Upper lobe of right lung (tissue), 1 donor: Measurements from ENCODE around the gene OR9Q1. TPM values are rescaled to one million over a fixed set of nuclear protein-coding genes. Genes with fewer than 3 reads are reported as not detected.
A peak's percentile ranks its signal among the peaks of the same experiment; 100 is the strongest.

Experiments
- ATAC-seq: fragments of 200-7000 bp; cut with Tn5 transposase; one replicate; pipeline ENCODE4 v1.9.1; 2020; ENCODE audit warnings: mild to moderate bottlenecking, moderate library complexity
- DNase-seq: peaks from one replicate; pipeline ENCODE4 v3.0.0-alpha.2; 2020
- H3K27ac ChIP-seq: fragments of 200-600 bp; one replicate; pipeline ENCODE4 v1.8.0; 2022
- H3K27me3 ChIP-seq: fragments of 200-600 bp; one replicate; pipeline ENCODE4 v1.8.0; 2022; ENCODE audit warnings: mild to moderate bottlenecking
- H3K36me3 ChIP-seq: fragments of 200-600 bp; one replicate; pipeline ENCODE4 v1.8.0; 2022
- H3K4me1 ChIP-seq: fragments of 200-600 bp; one replicate; pipeline ENCODE4 v1.8.0; 2022
- H3K4me3 ChIP-seq: fragments of 200-600 bp; one replicate; pipeline ENCODE4 v1.8.0; 2022; ENCODE audit warnings: mild to moderate bottlenecking
- H3K9me3 ChIP-seq: fragments of 200-600 bp; one replicate; pipeline ENCODE4 v1.8.0; 2022
- intact Hi-C: fragments of 100-400 bp; cut with DNase I; formaldehyde crosslinking; loops from one replicate; pipeline ENCODE4 v1.11.0; 2022
- total RNA-seq: library from RNA; stranded (reverse); fragmentation: NEBNext Ultra II Directional; extraction: Animal tissue kit (Norgen Biotek cat#: 25700); gene quantifications from one replicate; pipeline ENCODE4 v1.2.1, GENCODE V29; 2021
- TF ChIP-seq, protein P1 (sequence below): fragments of 200-600 bp; IDR thresholded peaks from one replicate; pipeline ENCODE4 v1.8.0; 2022; ENCODE audit warnings: antibody characterized with exemption
- donor health status: DM: no; HTN: yes; CAD: no; lungs with severe emphysema.

Gene OR9Q1
- total RNA-seq, 1 donor from 2014 or later = not detected

DNA sequence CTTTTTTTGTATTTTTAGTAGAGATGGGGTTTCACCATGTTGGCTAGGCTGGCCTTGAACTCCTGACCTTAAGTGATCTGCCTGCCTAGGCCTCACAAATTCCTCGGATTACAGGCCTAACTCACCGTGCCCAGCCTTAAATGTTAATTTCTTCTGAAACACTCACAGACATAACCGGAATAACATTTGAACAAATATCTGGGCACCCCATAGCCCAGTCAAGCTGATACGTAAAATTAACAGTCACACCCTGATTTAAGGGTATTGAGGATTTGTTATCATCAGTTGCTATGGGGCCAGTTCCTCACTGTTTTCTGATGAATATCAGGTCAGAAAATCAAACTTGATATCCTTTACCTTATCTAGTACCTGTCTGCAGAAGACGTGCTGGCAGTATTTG is 23.0 kb upstream of the OR9Q1 start:
- intact Hi-C loops = no loop called here
- TF ChIP-seq, protein P1, sequence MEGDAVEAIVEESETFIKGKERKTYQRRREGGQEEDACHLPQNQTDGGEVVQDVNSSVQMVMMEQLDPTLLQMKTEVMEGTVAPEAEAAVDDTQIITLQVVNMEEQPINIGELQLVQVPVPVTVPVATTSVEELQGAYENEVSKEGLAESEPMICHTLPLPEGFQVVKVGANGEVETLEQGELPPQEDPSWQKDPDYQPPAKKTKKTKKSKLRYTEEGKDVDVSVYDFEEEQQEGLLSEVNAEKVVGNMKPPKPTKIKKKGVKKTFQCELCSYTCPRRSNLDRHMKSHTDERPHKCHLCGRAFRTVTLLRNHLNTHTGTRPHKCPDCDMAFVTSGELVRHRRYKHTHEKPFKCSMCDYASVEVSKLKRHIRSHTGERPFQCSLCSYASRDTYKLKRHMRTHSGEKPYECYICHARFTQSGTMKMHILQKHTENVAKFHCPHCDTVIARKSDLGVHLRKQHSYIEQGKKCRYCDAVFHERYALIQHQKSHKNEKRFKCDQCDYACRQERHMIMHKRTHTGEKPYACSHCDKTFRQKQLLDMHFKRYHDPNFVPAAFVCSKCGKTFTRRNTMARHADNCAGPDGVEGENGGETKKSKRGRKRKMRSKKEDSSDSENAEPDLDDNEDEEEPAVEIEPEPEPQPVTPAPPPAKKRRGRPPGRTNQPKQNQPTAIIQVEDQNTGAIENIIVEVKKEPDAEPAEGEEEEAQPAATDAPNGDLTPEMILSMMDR = no peak
- ATAC-seq = no peak
- no peaks in the 10 kb centered on the region for H3K9me3 ChIP-seq
- H3K36me3 ChIP-seq = no peaks in the 10 kb centered on the region
- no peaks in the 10 kb centered on the region for H3K4me1 ChIP-seq
- no peak overlapping the region for H3K27ac ChIP-seq
- H3K27me3 ChIP-seq = no peaks in the 10 kb centered on the region
- no peak overlapping the region for H3K4me3 ChIP-seq
- DNase-seq = no peak

DNA sequence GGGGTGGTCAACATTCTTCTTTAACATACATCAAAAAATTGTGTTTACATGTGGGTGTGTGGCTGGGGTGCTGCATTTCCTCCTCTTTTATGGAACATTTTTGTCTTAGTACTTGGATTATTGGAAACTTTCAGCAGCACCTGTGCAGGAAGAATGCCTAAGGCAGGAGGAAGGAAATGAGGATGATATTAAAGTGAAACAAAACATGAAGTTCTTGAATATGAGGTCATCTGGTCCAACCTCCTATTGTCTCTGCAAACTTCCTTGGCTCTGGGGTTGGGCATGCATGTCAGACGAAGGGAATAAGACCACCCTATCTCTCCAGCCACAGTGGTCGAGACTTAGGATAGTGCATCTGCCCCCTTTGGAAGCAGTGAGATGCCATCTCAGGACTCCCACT is 20.6 kb upstream of the OR9Q1 start:
- ATAC-seq (no peak), DNase-seq (no peak)
- Histone ChIP-seq H3K27me3 (no peaks in the 10 kb centered on the region), H3K4me1 (no peaks in the 10 kb centered on the region), H3K36me3 (no peaks in the 10 kb centered on the region), H3K4me3 (no peak overlapping the region), H3K27ac (peak overlapping the region; percentile 24), H3K9me3 (no peaks in the 10 kb centered on the region)
- TF ChIP-seq, protein P1 = no peak
- intact Hi-C loops = no loop called here

DNA sequence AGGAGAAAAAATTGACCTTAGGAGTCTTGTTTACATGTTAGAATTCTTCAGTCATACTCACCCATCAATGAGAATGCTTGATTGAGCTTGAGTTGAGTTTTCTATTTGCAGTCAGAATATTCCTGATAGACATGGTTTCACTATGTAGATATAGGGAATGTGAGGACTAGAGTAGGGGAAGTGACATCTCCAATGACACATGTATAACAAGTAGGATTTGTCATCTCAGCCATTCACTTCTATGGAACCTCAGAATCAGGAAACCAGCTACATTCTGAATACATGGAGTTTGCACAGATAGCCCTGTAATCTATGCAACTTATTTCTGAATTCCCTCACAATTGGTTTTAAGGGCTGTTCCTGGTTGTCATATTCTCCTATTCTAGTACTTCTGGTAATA is 20.1 kb upstream of the OR9Q1 start:
- H3K27ac ChIP-seq = peak overlapping the region; percentile 24
- H3K27me3 ChIP-seq = no peaks in the 10 kb centered on the region
- intact Hi-C loops = no loop called here

DNA sequence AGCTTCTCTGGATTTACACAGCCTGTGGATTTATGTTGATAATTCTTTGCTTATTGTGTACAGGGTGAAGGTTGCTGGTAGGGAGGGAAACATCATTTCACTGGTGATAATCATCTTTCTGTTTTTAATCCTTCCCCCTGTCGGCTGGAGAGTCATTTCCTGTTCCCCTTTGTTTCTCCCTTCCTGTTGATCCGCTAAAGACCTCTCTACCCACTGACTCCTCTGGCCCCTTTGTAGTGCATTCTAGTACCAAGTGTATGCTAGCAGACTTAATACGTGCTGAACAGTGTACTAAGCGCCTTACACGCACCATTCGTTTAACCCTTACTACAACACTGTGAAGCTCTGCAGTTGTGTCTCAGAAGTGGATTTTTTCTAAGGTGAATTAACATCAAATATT is 19.0 kb upstream of the OR9Q1 start:
- Histone ChIP-seq H3K27ac (no peak overlapping the region), H3K9me3 (no peaks in the 10 kb centered on the region), H3K27me3 (no peaks in the 10 kb centered on the region), H3K36me3 (no peaks in the 10 kb centered on the region), H3K4me1 (no peaks in the 10 kb centered on the region), H3K4me3 (no peak overlapping the region)
- ATAC-seq (peak; percentile 51), DNase-seq (no peak)
- TF ChIP-seq, protein P1 = no peak
- intact Hi-C loops = no loop called here

More for the DNA sequence above, 20.1 kb upstream of the OR9Q1 start:
- Histone ChIP-seq H3K4me1 (no peaks in the 10 kb centered on the region), H3K9me3 (no peaks in the 10 kb centered on the region), H3K4me3 (no peak overlapping the region), H3K36me3 (no peaks in the 10 kb centered on the region)
- ATAC-seq (no peak), DNase-seq (no peak)
- TF ChIP-seq, protein P1 = no peak

DNA sequence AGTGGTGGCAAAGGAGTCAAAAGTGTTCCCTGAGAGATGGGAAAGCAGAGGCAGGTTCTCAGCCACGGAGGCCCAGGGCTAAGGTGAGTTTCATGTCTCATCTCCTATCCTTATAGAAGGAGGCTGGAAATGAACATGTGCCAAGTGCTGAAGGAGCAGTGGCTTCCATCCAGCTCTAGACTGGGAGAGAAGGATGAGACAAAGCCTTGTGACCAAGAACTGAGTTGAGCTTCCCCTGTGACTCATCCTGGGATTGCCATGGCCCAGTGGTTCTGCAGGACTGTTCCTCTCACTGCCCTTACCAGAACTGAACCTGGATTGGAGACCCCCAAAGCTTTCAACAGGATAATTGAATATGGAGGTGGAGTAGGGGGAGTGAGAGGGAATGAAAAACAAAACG is 16.7 kb upstream of the OR9Q1 start:
- Histone ChIP-seq H3K4me3 (no peak overlapping the region), H3K27ac (no peak overlapping the region), H3K4me1 (no peaks in the 10 kb centered on the region), H3K27me3 (no peaks in the 10 kb centered on the region), H3K9me3 (no peaks in the 10 kb centered on the region), H3K36me3 (no peaks in the 10 kb centered on the region)
- no peak for ATAC-seq
- DNase-seq = no peak
- intact Hi-C loops = no loop called here
- TF ChIP-seq, protein P1 = no peak

DNA sequence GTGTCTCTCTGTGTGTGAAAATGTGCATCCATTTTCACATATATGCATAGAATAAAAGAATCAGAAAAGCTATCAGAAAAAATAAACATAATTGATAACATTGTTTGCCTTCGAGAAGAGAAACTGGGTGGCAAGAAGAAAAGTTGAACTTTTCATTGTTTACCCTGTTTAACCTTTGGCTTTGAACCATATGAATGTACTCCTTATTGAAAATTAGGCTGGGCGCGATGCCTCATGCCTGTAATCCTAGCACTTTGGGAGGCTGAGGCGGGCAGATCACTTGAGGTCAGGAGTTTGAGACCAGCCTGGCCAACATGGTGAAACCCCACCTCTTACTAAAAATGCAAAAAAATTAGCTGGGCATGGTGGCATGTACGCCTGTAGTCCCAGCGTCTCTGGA is 11.9 kb upstream of the OR9Q1 start:
- no peaks in the 10 kb centered on the region for H3K27me3 ChIP-seq
- no peaks in the 10 kb centered on the region for H3K4me1 ChIP-seq
- DNase-seq = no peak
- no peaks in the 10 kb centered on the region for H3K9me3 ChIP-seq
- ATAC-seq = no peak
- TF ChIP-seq, protein P1 = no peak
- H3K4me3 ChIP-seq = no peak overlapping the region
- intact Hi-C loops = no loop called here
- no peak overlapping the region for H3K27ac ChIP-seq
- no peaks in the 10 kb centered on the region for H3K36me3 ChIP-seq
